Stomach (tissue), 4 donors: ENCODE measurements around the gene FBXL17.

ENCODE experiments used
- EP300 ChIP-seq: sonication (generic); formaldehyde crosslinking; IDR thresholded peaks from one replicate; pipeline ENCODE4 v1.6.1; 2017; ENCODE audit warnings: antibody characterized with exemption
- POLR2A ChIP-seq, 4 donors: fragments of 450-650 bp; IDR thresholded peaks; one replicate each; pipeline ENCODE4 v1.6.1; 2016; ENCODE audit warnings: antibody characterized with exemption in 4 of 4, control low read depth in 2 of 4, mild to moderate bottlenecking in 1 of 4, moderate library complexity in 1 of 4

GRCh38 chr5:108278285-108279240 lies 103.3 kb downstream of the FBXL17 start:
- TF ChIP-seq EP300, result no peak
- TF ChIP-seq POLR2A (IDR thresholded peaks at IDR 0.05), result no peak
